ENCODE measurements around the gene TGM1.
A peak's percentile ranks its signal among the peaks of the same experiment; 100 is the strongest.

Gene TGM1

DNA sequence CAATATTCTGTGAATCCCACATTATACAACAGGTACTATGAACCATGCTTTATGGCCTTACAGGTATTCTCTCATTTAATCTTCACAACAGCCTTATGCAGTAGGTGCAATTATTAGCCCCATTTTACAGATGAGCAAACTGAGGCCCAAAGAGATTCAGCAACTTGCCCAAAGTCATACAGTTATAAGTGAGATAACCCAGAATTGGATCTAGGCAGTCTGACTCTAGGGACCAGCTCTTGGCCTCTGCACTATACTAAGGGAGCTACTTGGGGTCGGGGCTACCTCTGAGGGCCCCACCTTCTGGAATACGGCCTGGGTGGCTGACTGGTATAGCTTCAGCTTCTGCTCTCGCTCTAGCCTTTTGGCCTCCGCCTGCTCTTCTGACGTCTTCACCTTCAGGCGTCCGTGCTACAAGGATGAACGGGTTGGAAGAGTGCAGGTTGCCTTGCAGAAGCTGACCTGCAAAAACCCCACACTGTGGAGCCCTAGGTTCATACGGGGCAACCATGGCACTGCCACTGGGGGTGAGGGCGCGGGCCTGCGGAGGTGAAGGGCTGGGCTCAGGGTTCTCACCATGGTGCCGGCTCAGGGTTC lies 7.7 kb upstream of the TGM1 start:
- Mint-ChIP-seq H3K36me3 (peaks cover 25 to 31% of the 10 kb centered on the region in 2 donors), H3K27me3 (no peaks in the 10 kb centered on the region), H3K9me3 (no peaks in the 10 kb centered on the region), H3K4me3 (peak overlapping the region; percentile 93 to 95), H3K27ac (peak overlapping the region; percentile 92), H3K4me1 (peaks cover 34 to 48% of the 10 kb centered on the region in 2 donors)
- DNase-seq, result no peak
- ATAC-seq (replicated peaks), result no peak

DNA sequence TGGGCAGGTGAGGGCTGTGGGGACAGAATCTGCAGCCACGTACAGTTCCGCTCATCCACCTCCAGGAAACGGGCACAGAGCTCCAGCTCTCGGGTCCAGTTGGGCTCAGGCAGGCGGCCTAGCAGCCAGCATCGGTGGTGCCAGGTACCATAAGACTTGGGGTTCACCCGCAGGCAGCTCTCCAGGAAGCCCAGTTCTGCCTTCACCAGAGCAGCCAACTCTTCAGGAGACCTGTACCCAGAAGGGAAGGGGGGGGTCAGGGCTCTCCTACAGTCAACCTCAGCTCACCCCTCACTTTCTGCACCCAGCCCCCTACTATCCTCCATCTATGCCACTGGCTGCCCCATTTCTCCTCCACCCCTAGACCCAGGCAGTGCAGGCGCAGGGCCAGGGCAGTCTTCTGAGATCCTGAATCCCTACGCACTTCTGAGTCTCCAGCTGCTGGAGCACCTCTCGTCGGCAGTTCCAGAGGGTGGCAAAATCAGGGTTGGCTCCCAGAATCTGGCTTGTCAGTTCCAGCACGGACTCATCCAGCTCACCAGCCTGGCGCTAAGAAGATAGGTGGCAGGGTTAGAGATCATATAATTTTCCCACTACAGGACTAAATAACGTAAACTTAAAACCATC lies 7.0 kb upstream of the TGM1 start:
- peak overlapping the region; percentile 79 for H3K27ac Mint-ChIP-seq
- no peaks in the 10 kb centered on the region for H3K27me3 Mint-ChIP-seq
- H3K4me3 Mint-ChIP-seq, result peak overlapping the region in 1 of 2 donors; percentile 17
- DNase-seq (no peak), ATAC-seq (replicated peaks) (no peak)
- H3K9me3 Mint-ChIP-seq, result no peaks in the 10 kb centered on the region
- peaks cover 26 to 31% of the 10 kb centered on the region in 2 donors for H3K36me3 Mint-ChIP-seq
- peaks cover 30 to 42% of the 10 kb centered on the region in 2 donors for H3K4me1 Mint-ChIP-seq

DNA sequence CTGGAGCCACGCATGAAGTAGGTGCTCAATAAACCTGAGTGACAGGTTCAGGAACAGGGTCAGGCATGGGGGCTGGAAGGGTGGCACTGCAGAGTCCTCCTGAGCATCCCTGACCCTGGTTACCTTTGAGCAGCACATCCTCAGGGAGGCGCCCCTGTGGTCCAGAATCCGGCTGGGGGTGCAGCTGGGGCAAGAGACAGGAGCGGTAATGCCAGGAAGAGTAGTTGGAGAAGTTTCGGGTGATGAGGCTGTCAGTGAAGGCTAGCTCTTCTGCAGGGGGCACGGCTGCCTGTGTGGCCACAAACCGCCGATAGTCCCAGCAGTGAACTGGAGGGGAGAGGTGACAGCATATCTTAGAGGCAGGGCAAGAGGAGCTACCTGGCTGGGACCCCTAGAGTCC lies 6.4 kb upstream of the TGM1 start:
- H3K9me3 Mint-ChIP-seq, result no peaks in the 10 kb centered on the region
- ATAC-seq (replicated peaks), result no peak
- H3K36me3 Mint-ChIP-seq, result peaks cover 27 to 31% of the 10 kb centered on the region in 2 donors
- no peaks in the 10 kb centered on the region for H3K27me3 Mint-ChIP-seq
- peaks cover 29 to 37% of the 10 kb centered on the region in 2 donors for H3K4me1 Mint-ChIP-seq
- DNase-seq, result no peak
- H3K27ac Mint-ChIP-seq, result no peak overlapping the region
- H3K4me3 Mint-ChIP-seq, result no peak overlapping the region

GRCh38 chr14:24268225-24268624 lies 5.2 kb upstream of the TGM1 start:
- H3K4me1 Mint-ChIP-seq, result peaks cover 21 to 25% of the 10 kb centered on the region in 2 donors
- DNase-seq, result no peak
- no peaks in the 10 kb centered on the region for H3K27me3 Mint-ChIP-seq
- no peak overlapping the region for H3K4me3 Mint-ChIP-seq
- no peak overlapping the region for H3K27ac Mint-ChIP-seq
- H3K9me3 Mint-ChIP-seq, result no peaks in the 10 kb centered on the region
- peaks cover 31 to 35% of the 10 kb centered on the region in 2 donors for H3K36me3 Mint-ChIP-seq
- no peak for ATAC-seq (replicated peaks)

GRCh38 chr14:24267516-24267915 lies 4.5 kb upstream of the TGM1 start:
- Mint-ChIP-seq H3K27ac (no peak overlapping the region), H3K9me3 (no peaks in the 10 kb centered on the region), H3K4me3 (no peak overlapping the region), H3K4me1 (peaks cover 16 to 18% of the 10 kb centered on the region in 2 donors), H3K36me3 (peaks cover 35 to 38% of the 10 kb centered on the region in 2 donors), H3K27me3 (no peaks in the 10 kb centered on the region)
- DNase-seq, result no peak
- no peak for ATAC-seq (replicated peaks)

DNA sequence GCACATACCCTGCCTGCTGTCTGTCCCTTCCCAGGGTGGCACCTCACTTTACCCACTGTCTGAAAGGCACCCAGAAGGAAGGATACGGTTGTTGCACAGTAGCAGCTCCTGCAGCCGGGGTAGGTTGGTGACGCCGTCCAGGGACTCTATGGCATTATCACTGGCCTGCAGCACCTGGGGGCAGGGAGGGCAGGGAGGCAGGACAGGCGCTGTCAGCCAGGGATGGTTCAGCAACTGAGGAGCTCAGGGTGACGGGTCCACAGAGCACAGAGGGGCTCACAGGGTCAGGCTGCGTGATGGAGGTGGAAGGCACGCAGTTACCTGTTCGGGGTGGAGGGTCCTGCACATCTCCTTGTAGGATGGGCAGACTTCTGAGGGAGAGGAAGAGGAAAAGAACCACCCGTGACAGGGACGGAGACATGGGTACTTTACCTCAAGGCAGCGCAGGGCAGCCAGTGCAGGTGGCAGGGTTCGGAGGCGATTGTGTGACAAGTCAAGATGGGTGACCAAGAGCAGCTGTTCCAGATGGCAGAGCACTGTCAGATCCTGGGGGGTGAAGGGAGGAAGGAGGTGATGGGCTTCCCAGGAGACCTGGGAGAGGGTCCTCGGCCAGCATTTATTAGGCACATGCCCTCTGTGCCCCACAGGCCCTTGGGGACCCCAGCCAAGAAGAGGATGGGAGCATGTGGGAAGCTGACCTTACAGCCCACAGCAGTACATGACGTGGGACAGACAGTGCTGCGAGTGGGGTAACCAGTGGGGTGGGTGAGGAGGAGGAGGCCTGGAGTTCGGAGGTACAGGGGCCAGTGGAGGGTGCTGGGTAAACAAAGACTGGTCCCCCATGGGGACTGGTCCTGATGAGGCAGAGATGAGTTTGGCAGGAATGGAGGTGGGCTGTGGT lies 3.6 kb upstream of the TGM1 start:
- ATAC-seq (replicated peaks) (no peak), DNase-seq (no peak)
- Mint-ChIP-seq H3K27ac (no peak overlapping the region), H3K4me1 (peaks cover 9% of the 10 kb centered on the region in 2 donors), H3K9me3 (no peaks in the 10 kb centered on the region), H3K4me3 (no peak overlapping the region), H3K27me3 (no peaks in the 10 kb centered on the region), H3K36me3 (peaks cover 37 to 43% of the 10 kb centered on the region in 2 donors)

DNA sequence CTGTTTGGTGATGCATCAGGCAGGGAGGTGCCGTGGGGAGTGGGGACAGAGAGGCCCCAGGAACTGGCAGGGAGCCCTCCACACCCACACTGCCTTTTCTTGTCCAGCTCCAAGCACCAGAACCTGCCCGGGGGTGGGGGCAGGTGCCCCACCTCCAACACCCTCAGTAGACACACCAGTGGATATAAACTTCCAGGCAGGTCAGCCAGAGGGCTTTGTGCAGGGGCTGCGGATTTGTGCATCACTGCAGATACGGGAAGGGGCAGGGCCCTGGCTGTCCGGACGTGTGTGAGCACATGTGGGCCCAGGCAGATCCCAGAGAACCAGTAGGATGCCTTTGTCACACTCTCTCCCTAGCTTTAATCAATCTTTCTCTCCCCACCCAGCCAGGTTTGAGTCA lies 1.3 kb upstream of the TGM1 start:
- Mint-ChIP-seq H3K9me3 (no peaks in the 10 kb centered on the region), H3K4me3 (no peak overlapping the region), H3K4me1 (peaks cover 0 to 4% of the 10 kb centered on the region in 2 donors), H3K36me3 (peaks cover 35 to 50% of the 10 kb centered on the region in 2 donors), H3K27ac (no peak overlapping the region), H3K27me3 (no peaks in the 10 kb centered on the region)
- DNase-seq, result no peak
- ATAC-seq (replicated peaks), result no peak

DNA sequence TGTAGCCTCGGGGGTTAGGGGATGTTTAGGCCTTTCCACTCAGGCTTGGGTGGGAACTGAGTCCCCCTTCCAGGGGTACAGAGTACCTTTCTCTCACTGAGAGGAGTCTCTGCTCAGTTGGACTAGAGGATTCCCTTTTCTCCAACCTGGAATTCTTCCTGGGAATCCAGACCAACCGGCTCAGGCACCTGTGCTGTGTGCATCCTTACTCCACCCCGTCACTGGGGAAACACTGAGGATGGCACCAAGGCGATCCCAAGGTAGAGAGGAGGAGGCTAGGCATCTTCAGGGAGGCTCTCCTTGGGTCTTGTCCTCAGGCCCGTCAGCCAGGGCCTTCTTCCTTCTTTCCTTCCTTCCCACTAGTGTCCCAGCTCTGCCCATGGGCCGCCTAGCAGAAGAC lies 871 bp upstream of the TGM1 start:
- Mint-ChIP-seq H3K9me3 (no peaks in the 10 kb centered on the region), H3K4me1 (peaks cover 0 to 4% of the 10 kb centered on the region in 2 donors), H3K36me3 (peaks cover 35 to 46% of the 10 kb centered on the region in 2 donors), H3K27me3 (no peaks in the 10 kb centered on the region), H3K27ac (no peak overlapping the region), H3K4me3 (no peak overlapping the region)
- DNase-seq (no peak), ATAC-seq (replicated peaks) (no peak)

GRCh38 chr14:24261969-24262327 lies 1.0 kb downstream of the TGM1 start:
- H3K27ac Mint-ChIP-seq, result no peak overlapping the region

DNA sequence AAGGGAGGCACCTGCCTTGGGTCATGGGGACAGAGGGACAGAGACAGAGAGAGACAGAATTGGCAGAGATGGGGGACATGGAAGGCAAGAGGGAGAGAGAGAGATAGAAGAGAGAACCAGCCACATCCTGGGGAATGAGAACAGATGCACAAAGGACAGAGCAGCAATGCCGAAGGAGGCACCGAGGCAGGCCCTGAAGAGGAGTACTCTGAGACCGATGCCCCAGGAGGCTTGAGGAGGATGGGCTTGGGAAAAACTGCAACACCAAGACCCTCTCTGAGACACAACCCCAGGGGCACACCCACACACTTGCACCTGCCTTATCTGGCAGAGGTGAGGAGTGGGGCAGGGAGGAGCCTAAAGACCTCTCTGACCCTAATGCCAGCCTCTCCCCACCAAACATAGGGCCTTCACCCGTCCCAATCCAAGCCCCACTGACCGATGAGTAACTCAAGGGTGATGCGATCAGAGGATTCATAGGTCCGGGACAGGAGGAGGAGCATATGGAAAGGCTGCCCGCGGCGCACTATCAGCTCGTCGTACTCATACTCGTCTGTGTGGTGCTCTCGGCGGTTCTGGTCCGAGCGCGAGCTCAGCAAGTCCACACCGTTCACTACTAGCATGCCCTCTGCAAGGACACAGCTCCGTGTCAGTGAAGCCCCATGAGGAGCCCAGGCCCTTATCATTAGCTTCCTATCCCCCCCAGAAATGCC lies 1.6 kb downstream of the TGM1 start:
- no peaks in the 10 kb centered on the region for H3K27me3 Mint-ChIP-seq
- ATAC-seq (replicated peaks) (no peak), DNase-seq (no peak)
- H3K9me3 Mint-ChIP-seq, result no peaks in the 10 kb centered on the region
- H3K36me3 Mint-ChIP-seq, result peaks cover 25 to 33% of the 10 kb centered on the region in 2 donors
- H3K4me1 Mint-ChIP-seq, result no peaks in the 10 kb centered on the region
- H3K27ac Mint-ChIP-seq, result no peak overlapping the region
- H3K4me3 Mint-ChIP-seq, result no peak overlapping the region

More at GRCh38 chr14:24261969-24262327, 1.0 kb downstream of the TGM1 start:
- Mint-ChIP-seq H3K4me1 (peaks cover 0 to 1% of the 10 kb centered on the region in 2 donors), H3K36me3 (peaks cover 30 to 36% of the 10 kb centered on the region in 2 donors), H3K9me3 (no peaks in the 10 kb centered on the region), H3K27me3 (no peaks in the 10 kb centered on the region), H3K4me3 (no peak overlapping the region)
- ATAC-seq (replicated peaks) (no peak), DNase-seq (no peak)

DNA sequence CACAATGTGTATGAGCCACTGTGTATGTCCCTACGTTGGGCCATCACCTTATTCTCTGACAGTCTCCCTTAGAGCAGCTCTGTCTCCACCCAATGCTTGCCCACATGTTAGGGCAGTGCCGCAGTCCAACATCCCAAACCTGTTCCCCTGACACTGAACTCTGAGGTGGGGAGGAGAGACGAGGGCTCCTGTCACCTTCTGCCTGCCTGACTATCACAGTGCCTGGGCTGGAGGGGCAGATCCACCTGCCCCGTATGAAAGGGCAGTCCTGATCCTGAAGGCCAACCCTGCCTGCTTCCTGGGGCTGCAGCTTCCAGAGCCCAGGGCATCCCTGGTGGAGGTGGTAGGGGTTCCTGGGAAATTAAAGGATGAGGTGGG lies 2.2 kb downstream of the TGM1 start:
- no peak overlapping the region for H3K4me3 Mint-ChIP-seq
- no peaks in the 10 kb centered on the region for H3K27me3 Mint-ChIP-seq
- H3K9me3 Mint-ChIP-seq, result no peaks in the 10 kb centered on the region
- H3K27ac Mint-ChIP-seq, result no peak overlapping the region
- H3K36me3 Mint-ChIP-seq, result peaks cover 21 to 30% of the 10 kb centered on the region in 2 donors
- no peak for ATAC-seq (replicated peaks)
- no peak for DNase-seq
- no peaks in the 10 kb centered on the region for H3K4me1 Mint-ChIP-seq

DNA sequence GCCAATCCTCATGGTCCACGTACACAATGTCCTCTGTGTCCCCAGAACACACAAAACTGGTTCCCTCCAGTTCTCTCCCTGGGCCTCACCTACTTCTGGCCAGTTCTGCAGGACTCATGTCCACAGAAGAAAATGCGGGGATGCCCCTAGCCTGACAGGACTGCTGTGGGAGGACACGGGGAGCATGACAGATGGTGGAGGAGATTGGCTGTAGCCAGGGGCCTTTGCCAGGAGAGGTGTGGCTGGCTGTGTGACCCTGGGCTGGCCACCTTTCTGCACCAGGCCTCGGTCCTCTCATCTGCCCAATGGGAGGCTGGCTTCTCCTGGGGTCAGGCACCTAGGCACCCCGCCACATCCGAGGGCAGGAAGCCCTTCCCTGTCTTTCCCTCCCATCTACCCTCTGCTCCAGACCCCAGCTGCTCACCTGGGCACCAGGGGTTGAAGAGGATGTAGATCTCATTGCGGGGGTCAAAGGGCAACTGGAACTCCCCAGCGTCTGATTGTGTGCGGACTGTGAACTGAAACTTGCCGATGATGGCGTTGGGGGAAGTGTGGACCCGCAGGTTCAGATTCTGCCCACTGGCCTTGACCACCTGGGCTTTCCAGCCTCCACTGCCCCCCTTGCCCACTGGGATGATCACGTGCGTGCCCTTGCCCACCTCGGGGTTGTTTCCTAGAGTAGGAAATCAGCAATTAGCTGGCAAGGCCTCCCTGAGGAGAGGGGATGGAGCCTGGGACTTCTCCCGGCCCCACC lies 2.8 kb downstream of the TGM1 start:
- DNase-seq, result no peak
- Mint-ChIP-seq H3K36me3 (peaks cover 22 to 36% of the 10 kb centered on the region in 2 donors), H3K27me3 (no peaks in the 10 kb centered on the region), H3K9me3 (no peaks in the 10 kb centered on the region), H3K4me1 (no peaks in the 10 kb centered on the region), H3K27ac (no peak overlapping the region), H3K4me3 (no peak overlapping the region)
- no peak for ATAC-seq (replicated peaks)

GRCh38 chr14:24259282-24260025 lies 3.5 kb downstream of the TGM1 start:
- Mint-ChIP-seq H3K9me3 (no peaks in the 10 kb centered on the region), H3K36me3 (peaks cover 27 to 44% of the 10 kb centered on the region in 2 donors), H3K4me3 (no peak overlapping the region), H3K27me3 (no peaks in the 10 kb centered on the region), H3K27ac (no peak overlapping the region), H3K4me1 (no peaks in the 10 kb centered on the region)
- ATAC-seq (replicated peaks), result no peak
- no peak for DNase-seq

Data from stimulated activated naive B cell treated with anti-CD40 and anti-IgM and Interleukin-4, amounts not matched to agents 10 μg/mL and 1 μg/mL and 100 μg/mL, for 72 hours (primary cell).